Measurements from ENCODE around the gene SNX8.

GRCh38 chr7:2219606-2220005, 94.6 kb downstream of the SNX8 start:
- TF ChIP-seq POLR2A (IDR thresholded peaks at IDR 0.05; ENCODE audit: low read depth, low read length), result no peak
- TF ChIP-seq CTCF (IDR thresholded peaks at IDR 0.05; ENCODE audit: extremely low read depth in 1 of 2, insufficient read depth in 1 of 2, low read depth in 1 of 2, low read length in 2 of 2), result no peak
- no peak for TF ChIP-seq EZH2 (IDR thresholded peaks at IDR 0.05; ENCODE audit: borderline replicate concordance, low read depth, low read length, severe bottlenecking)

All from endothelial cell of umbilical vein (primary cell).